IMR-90 (cell line): ENCODE results near the gene RNF19B.

Experiments used
- CEBPB ChIP-seq: IDR thresholded peaks from 2 replicates; pipeline ENCODE4 v1.6.1; 2012; ENCODE audit warnings: low read depth, low read length, improper control_type of control experiment
- CHD1 ChIP-seq: IDR thresholded peaks from 2 replicates; pipeline ENCODE4 v1.6.1; 2012; ENCODE audit warnings: low read depth, low read length, improper control_type of control experiment
- MAFK ChIP-seq: IDR thresholded peaks from 2 replicates; pipeline ENCODE4 v1.6.1; 2012; ENCODE audit warnings: low read depth, low read length, improper control_type of control experiment
- MXI1 ChIP-seq: IDR thresholded peaks from 2 replicates; pipeline ENCODE4 v1.6.1; 2012; ENCODE audit warnings: low read depth, mild to moderate bottlenecking, low read length, moderate library complexity, borderline replicate concordance
- NFE2L2 ChIP-seq: fragments of 150-350 bp; IDR thresholded peaks from 2 replicates; pipeline ENCODE4 v1.6.1; 2016; ENCODE audit warnings: low read depth, mild to moderate bottlenecking, low read length
- POLR2A ChIP-seq: IDR thresholded peaks from 2 replicates; pipeline ENCODE4 v1.6.1; 2012; ENCODE audit warnings: mild to moderate bottlenecking, low read depth, low read length
- RAD21 ChIP-seq: IDR thresholded peaks from 2 replicates; pipeline ENCODE4 v1.6.1; 2012; ENCODE audit warnings: low read length, improper control_type of control experiment
- RCOR1 ChIP-seq: IDR thresholded peaks from 2 replicates; pipeline ENCODE4 v1.6.1; 2012; ENCODE audit warnings: mild to moderate bottlenecking, low read length, improper control_type of control experiment; ENCODE audit not compliant: insufficient replicate concordance
- RFX5 ChIP-seq: IDR thresholded peaks from 2 replicates; pipeline ENCODE4 v1.8.0; 2012; ENCODE audit warnings: low read depth, mild to moderate bottlenecking, low read length, moderate library complexity
- TF ChIP-seq, protein P1 (sequence below): conservative IDR thresholded peaks from 2 replicates; pipeline ENCODE4 v1.5.1; 2012; ENCODE audit warnings: mild to moderate bottlenecking, low read depth, low read length, improper control_type of control experiment

DNA sequence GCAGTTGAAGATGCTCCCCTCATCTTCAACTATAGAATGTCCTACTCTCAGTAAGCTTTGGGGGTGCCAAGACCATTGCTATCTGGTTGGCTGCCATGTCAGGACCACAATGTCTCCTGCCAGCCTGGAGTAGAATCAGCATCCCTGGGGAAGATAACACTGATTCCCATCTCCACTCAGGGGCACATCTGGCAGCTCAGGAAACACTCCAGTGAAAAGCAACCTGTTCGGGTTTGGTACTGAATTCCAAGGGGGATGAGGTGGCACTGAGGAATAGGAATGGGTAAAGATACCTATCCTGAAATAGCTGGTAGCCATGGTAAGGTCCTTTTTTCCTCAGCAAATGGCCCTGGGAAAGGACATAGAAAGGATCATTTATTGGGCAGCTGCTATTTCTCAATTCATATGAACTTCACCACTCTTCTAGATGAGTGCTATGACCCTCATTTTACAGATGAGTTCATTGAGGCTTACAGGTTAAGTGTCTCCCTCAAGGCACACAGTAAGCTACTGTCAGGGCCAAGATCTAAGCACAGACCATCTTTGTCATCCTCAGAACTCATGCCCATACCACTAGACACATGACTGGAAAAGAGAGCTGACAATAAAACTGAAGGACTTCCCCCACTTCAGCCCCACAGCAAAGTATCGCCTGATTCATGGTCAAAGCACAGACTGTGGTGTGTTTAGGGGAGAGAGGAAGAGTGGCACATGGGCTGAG is 40.7 kb upstream of the RNF19B start:
- TF ChIP-seq, protein P1, sequence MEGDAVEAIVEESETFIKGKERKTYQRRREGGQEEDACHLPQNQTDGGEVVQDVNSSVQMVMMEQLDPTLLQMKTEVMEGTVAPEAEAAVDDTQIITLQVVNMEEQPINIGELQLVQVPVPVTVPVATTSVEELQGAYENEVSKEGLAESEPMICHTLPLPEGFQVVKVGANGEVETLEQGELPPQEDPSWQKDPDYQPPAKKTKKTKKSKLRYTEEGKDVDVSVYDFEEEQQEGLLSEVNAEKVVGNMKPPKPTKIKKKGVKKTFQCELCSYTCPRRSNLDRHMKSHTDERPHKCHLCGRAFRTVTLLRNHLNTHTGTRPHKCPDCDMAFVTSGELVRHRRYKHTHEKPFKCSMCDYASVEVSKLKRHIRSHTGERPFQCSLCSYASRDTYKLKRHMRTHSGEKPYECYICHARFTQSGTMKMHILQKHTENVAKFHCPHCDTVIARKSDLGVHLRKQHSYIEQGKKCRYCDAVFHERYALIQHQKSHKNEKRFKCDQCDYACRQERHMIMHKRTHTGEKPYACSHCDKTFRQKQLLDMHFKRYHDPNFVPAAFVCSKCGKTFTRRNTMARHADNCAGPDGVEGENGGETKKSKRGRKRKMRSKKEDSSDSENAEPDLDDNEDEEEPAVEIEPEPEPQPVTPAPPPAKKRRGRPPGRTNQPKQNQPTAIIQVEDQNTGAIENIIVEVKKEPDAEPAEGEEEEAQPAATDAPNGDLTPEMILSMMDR = no peak
- no peak for TF ChIP-seq RCOR1
- TF ChIP-seq NFE2L2 = no peak
- no peak for TF ChIP-seq POLR2A
- no peak for TF ChIP-seq RAD21
- no peak for TF ChIP-seq MXI1
- TF ChIP-seq CHD1 = no peak
- TF ChIP-seq MAFK = no peak
- TF ChIP-seq CEBPB = no peak
- TF ChIP-seq RFX5 = no peak
